GM21619 (cell line): ENCODE data around the gene FAM181B.

Experiments
- ATAC-seq: cut with Tn5 transposase; IDR thresholded peaks from one replicate; pipeline ENCODE4 v1.9.1; 2021; ENCODE audit not compliant: unreplicated experiment

The FAM181B gene

GRCh38 chr11:82733444-82734119, at the start of gene FAM181B:
Gene FAM181B (minus strand): TSS chr11:82733864. CDS start chr11:82733729, 135 bp downstream.
- no peak for ATAC-seq

GRCh38 chr11:82782825-82783374, 49.2 kb upstream of the FAM181B start:
- ATAC-seq, result no peak

- no peak for ATAC-seq
These were observed 45.1 kb upstream of the FAM181B start for GRCh38 chr11:82778776-82779175.

GRCh38 chr11:82776377-82776776, 42.7 kb upstream of the FAM181B start:
- no peak for ATAC-seq

GRCh38 chr11:82775736-82776346, 42.2 kb upstream of the FAM181B start:
- peak; percentile 99 for ATAC-seq

GRCh38 chr11:82775218-82775617, 41.6 kb upstream of the FAM181B start:
- ATAC-seq, result no peak

- no peak for ATAC-seq
These were observed 38.1 kb upstream of the FAM181B start for GRCh38 chr11:82771781-82772180.

GRCh38 chr11:82767123-82767522, 33.5 kb upstream of the FAM181B start:
- ATAC-seq, result no peak

- no peak for ATAC-seq
These were observed 31.9 kb upstream of the FAM181B start for GRCh38 chr11:82765466-82766034.

GRCh38 chr11:82763167-82763566, 29.5 kb upstream of the FAM181B start:
- ATAC-seq, result no peak

GRCh38 chr11:82759649-82760048, 26.0 kb upstream of the FAM181B start:
- no peak for ATAC-seq

- peak; percentile 39 for ATAC-seq
These were observed 24.1 kb upstream of the FAM181B start for GRCh38 chr11:82757660-82758357.

GRCh38 chr11:82756765-82757639, 23.3 kb upstream of the FAM181B start:
- no peak for ATAC-seq

GRCh38 chr11:82754410-82754809, 20.7 kb upstream of the FAM181B start:
- no peak for ATAC-seq

GRCh38 chr11:82753921-82754320, 20.3 kb upstream of the FAM181B start:
- no peak for ATAC-seq

GRCh38 chr11:82752801-82753200, 19.1 kb upstream of the FAM181B start:
- no peak for ATAC-seq

GRCh38 chr11:82750643-82751139, 17.0 kb upstream of the FAM181B start:
- ATAC-seq, result peak; percentile 62

- no peak for ATAC-seq
These were observed 13.8 kb upstream of the FAM181B start for GRCh38 chr11:82747471-82747870.

GRCh38 chr11:82738091-82738490, 4.4 kb upstream of the FAM181B start:
- no peak for ATAC-seq

GRCh38 chr11:82734120-82734479, 436 bp upstream of the FAM181B start:
- no peak for ATAC-seq
